HepG2 (cell line): ENCODE results near the gene TLCD3B. TPM values are rescaled to one million over a fixed set of nuclear protein-coding genes. Genes with fewer than 3 reads are reported as not detected.

Experiments used
- AGO2 ChIP-seq: fragments of 200-400 bp; formaldehyde crosslinking; optimal IDR thresholded peaks from 2 replicates; pipeline ENCODE3; 2017; ENCODE audit warnings: mild to moderate bottlenecking, low read depth, low read length, moderate library complexity
- AHR ChIP-seq: IDR thresholded peaks from 2 replicates; pipeline ENCODE4 v1.6.1; 2018; ENCODE audit warnings: missing genetic modification reagents, missing compliant biosample characterization
- ATF1 ChIP-seq: IDR thresholded peaks from 2 replicates; pipeline ENCODE4 v1.6.1; 2016; ENCODE audit warnings: mild to moderate bottlenecking, control low read depth
- CENPX ChIP-seq: sonication (generic); formaldehyde crosslinking; IDR thresholded peaks from 2 replicates; pipeline ENCODE4 v1.9.0; 2021; ENCODE audit warnings: mild to moderate bottlenecking, missing genetic modification reagents, moderate library complexity
- FOXP4 ChIP-seq: sonication (generic); formaldehyde crosslinking; IDR thresholded peaks from 2 replicates; pipeline ENCODE4 v1.4.0; 2020; ENCODE audit warnings: missing genetic modification reagents
- MAF1 ChIP-seq: sonication (generic); formaldehyde crosslinking; IDR thresholded peaks from 2 replicates; pipeline ENCODE4 v1.5.0; 2020; ENCODE audit warnings: missing genetic modification reagents, borderline replicate concordance
- NCOA1 ChIP-seq: sonication (generic); formaldehyde crosslinking; IDR thresholded peaks from 2 replicates; pipeline ENCODE4 v1.9.0; 2021; ENCODE audit warnings: missing genetic modification reagents
- PPARG ChIP-seq: conservative IDR thresholded peaks from 2 replicates; pipeline ENCODE4 v1.6.1; 2016; ENCODE audit warnings: missing biosample characterization, missing genetic modification reagents
- RAD51 ChIP-seq: fragments of 450-650 bp; IDR thresholded peaks from 2 replicates; pipeline ENCODE4 v1.6.1; 2016; ENCODE audit warnings: borderline replicate concordance
- RORA ChIP-seq: sonication (generic); formaldehyde crosslinking; IDR thresholded peaks from 2 replicates; pipeline ENCODE4 v1.5.0; 2020; ENCODE audit warnings: mild to moderate bottlenecking, missing genetic modification reagents, moderate library complexity
- SIX4 ChIP-seq: sonication (generic); formaldehyde crosslinking; IDR thresholded peaks from 2 replicates; pipeline ENCODE4 v1.4.0; 2020; ENCODE audit warnings: missing genetic modification reagents
- SP1 ChIP-seq, 2 experiments: fragments of 450-650 bp in 1 of 2; sonication (generic) in 1 of 2; formaldehyde crosslinking in 1 of 2; IDR thresholded peaks; 2 replicates each; pipeline versions ENCODE4 v1.4.0 to v1.6.1; 2016 to 2020; ENCODE audit warnings: missing genetic modification reagents in 1 of 2
- SPEN ChIP-seq: sonication (generic); formaldehyde crosslinking; IDR thresholded peaks from 2 replicates; pipeline ENCODE4 v1.5.1; 2020; ENCODE audit warnings: low read depth, mild to moderate bottlenecking, missing genetic modification reagents
- SRSF4 ChIP-seq: fragments of 200-400 bp; formaldehyde crosslinking; IDR thresholded peaks from one replicate; pipeline ENCODE4 v1.6.1; 2018; ENCODE audit warnings: mild to moderate bottlenecking, low read depth, low read length, moderate library complexity; ENCODE audit not compliant: poor library complexity, severe bottlenecking
- ZNF160 ChIP-seq: sonication (generic); formaldehyde crosslinking; IDR thresholded peaks from 2 replicates; pipeline ENCODE4 v1.8.0; 2022; ENCODE audit warnings: mild to moderate bottlenecking, inconsistent platforms, missing genetic modification reagents
- ZNF225 ChIP-seq: sonication (generic); formaldehyde crosslinking; IDR thresholded peaks from 2 replicates; pipeline ENCODE4 v1.4.0; 2020; ENCODE audit warnings: mild to moderate bottlenecking, missing genetic modification reagents
- ZNF337 ChIP-seq: sonication (generic); formaldehyde crosslinking; IDR thresholded peaks from 2 replicates; pipeline ENCODE4 v1.5.1; 2020; ENCODE audit warnings: missing genetic modification reagents, low read depth, mild to moderate bottlenecking, borderline replicate concordance
- ZNF484 ChIP-seq: sonication (generic); formaldehyde crosslinking; IDR thresholded peaks from 2 replicates; pipeline ENCODE4 v1.5.1; 2020; ENCODE audit warnings: mild to moderate bottlenecking, low read depth, missing genetic modification reagents, borderline replicate concordance
- ZNF609 ChIP-seq: sonication (generic); formaldehyde crosslinking; IDR thresholded peaks from 2 replicates; pipeline ENCODE4 v1.4.0; 2020; ENCODE audit warnings: mild to moderate bottlenecking, missing genetic modification reagents, borderline replicate concordance
- ZNF75D ChIP-seq: sonication (generic); formaldehyde crosslinking; IDR thresholded peaks from 2 replicates; pipeline ENCODE4 v1.8.1; 2023; ENCODE audit warnings: missing genetic modification reagents, mild to moderate bottlenecking, borderline replicate concordance
- ZSCAN31 ChIP-seq: sonication (generic); formaldehyde crosslinking; IDR thresholded peaks from 2 replicates; pipeline ENCODE4 v1.5.0; 2020; ENCODE audit warnings: low read depth, mild to moderate bottlenecking, missing genetic modification reagents
- polyA plus RNA-seq, 8 experiments: library from polyadenylated mRNA; depleted of rRNA in 3 of 8; stranded (reverse) in 7 of 8; unstranded in 1 of 8; fragments of >200 nt; fragmentation: Illumina TruSeq in 4 of 8; extraction: Trizol in 4 of 8; gene quantifications; 2 replicates each; pipeline versions ENCODE4 v1.2.1 to v1.2.3, GENCODE V29; 2011 to 2016; ENCODE audit warnings: low read depth in 4 of 8, missing spikeins in 1 of 8, mixed read lengths in 1 of 8; ENCODE audit not compliant: insufficient read depth in 1 of 8
- total RNA-seq, 5 experiments: library from RNA; depleted of rRNA; stranded (reverse); fragments of >200 nt; fragmentation: Illumina TruSeq; extraction: Trizol; gene quantifications; 2 replicates each; pipeline ENCODE4 v1.2.3, GENCODE V29; 2016; ENCODE audit warnings: low read depth in 1 of 5
- TF ChIP-seq, protein P1 (sequence below): IDR thresholded peaks from 2 replicates; pipeline ENCODE4 v1.6.1; 2016; ENCODE audit warnings: missing genetic modification reagents, missing compliant biosample characterization

TLCD3B gene
- total and polyA plus RNA-seq, 2 of the 13 experiments (the other 11 are each of a cell fraction or from before 2014, with no cell fraction given) = not detected

DNA sequence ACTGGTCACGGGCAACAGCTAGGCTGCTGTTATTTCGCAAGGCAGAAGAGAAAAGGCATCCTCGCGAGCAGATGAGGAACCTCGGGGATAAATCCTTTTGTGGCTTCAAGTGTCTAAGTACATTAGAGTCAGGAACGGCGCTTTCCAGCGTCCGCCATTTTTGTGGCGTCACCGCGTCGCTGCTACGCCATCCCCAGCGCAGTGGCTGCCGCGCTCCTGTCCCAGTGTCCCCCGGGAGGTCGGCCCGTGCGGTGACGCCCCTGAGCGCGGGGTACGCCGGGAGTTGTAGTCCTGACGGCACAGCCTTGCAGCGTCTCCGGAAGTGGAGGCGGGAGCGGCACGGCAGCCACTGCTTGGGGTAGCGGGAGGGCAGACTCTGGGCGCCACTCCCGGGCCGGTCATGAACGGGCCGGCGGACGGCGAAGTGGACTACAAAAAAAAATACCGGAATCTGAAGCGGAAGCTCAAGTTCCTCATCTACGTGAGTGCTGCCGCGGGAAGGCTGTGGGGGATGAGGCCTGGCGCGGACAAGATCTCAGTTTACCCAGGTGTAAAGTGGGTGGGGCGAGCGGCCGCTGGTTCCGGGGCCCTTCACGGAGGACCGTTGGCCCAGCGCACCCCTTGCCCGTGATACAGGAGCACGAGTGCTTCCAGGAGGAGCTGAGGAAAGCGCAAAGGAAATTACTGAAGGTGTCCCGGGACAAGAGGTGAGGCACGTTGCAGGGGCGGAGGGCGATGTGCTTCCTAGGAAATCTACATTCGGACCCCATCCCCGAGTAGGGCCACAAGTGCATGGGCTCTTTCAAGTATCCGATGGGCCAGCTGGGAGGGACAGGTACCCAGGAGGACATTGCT, 34.9 kb downstream of the TLCD3B start, which contains the start of gene INO80E (continued):
- peak; percentile 61 for TF ChIP-seq FOXP4 (CRISPR knock-in tag)
- peak; percentile 37; the same call in 1 of the 2 replicates for TF ChIP-seq ZNF609
- TF ChIP-seq RORA (CRISPR knock-in tag) = peak; percentile 66; the same call in 1 of the 2 replicates
- TF ChIP-seq MAF1 (CRISPR knock-in tag) = peak; percentile 91
- TF ChIP-seq, protein P1, sequence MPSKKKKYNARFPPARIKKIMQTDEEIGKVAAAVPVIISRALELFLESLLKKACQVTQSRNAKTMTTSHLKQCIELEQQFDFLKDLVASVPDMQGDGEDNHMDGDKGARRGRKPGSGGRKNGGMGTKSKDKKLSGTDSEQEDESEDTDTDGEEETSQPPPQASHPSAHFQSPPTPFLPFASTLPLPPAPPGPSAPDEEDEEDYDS (CRISPR knock-in tag) = peak; percentile 90
- peak; percentile 75; the same call in 1 of the 2 replicates for TF ChIP-seq SIX4 (CRISPR knock-in tag)
- peak; percentile 98 for TF ChIP-seq ATF1 (CRISPR knock-in tag)
- 0 out of 2 replicates have a peak, but pooled peaks have one; percentile 7 for TF ChIP-seq AHR (CRISPR knock-in tag)
- no peak for TF ChIP-seq SRSF4
- TF ChIP-seq CENPX (CRISPR knock-in tag) = no peak
- TF ChIP-seq AGO2 = peak; percentile 18
- TF ChIP-seq ZNF484 = 0 out of 2 replicates have a peak, but pooled peaks have one; percentile 39
- TF ChIP-seq RAD51 = no peak
- TF ChIP-seq PPARG (CRISPR knock-in tag) = no peak; the same call in 1 of the 2 replicates
- TF ChIP-seq SPEN = peak; percentile 90
- 0 out of 2 replicates have a peak, but pooled peaks have one; percentile 58 for TF ChIP-seq NCOA1 (CRISPR knock-in tag)
- TF ChIP-seq ZNF337 = peak; percentile 95
- TF ChIP-seq ZSCAN31 (CRISPR knock-in tag) = peak; percentile 82; the same call in 1 of the 2 replicates
- peak; percentile 8; the same call in 1 of the 2 replicates for TF ChIP-seq ZNF160 (CRISPR knock-in tag)
- no peak for TF ChIP-seq SP1 (IDR thresholded peaks at IDR 0.05)
- peak; percentile 98 for TF ChIP-seq SP1 (CRISPR knock-in tag; IDR thresholded peaks at IDR 0.05)
- peak; percentile 86 for TF ChIP-seq ZNF225 (CRISPR knock-in tag)
- peak; percentile 8; the same call in 1 of the 2 replicates for TF ChIP-seq ZNF75D
